Right lobe of liver (tissue), 6 donors: Measurements from ENCODE around the gene CPSF7. TPM values are rescaled to one million over a fixed set of nuclear protein-coding genes. Genes with fewer than 3 reads are reported as not detected.

ENCODE experiments used
- ATAC-seq, 4 donors: fragments of 200-7000 bp; cut with Tn5 transposase; one replicate each; pipeline ENCODE4 v1.9.1; 2020; ENCODE audit warnings: mild to moderate bottlenecking in 4 of 4, moderate library complexity in 4 of 4
- DNase-seq, 3 donors: peaks; one replicate each; pipeline ENCODE4 v3.0.0-alpha.2; 2020
- H3K27ac ChIP-seq, 3 donors: fragments of 200-600 bp; one replicate each; pipeline ENCODE4 v1.8.0; 2022
- H3K27me3 ChIP-seq, 2 donors: fragments of 200-600 bp; one replicate each; pipeline ENCODE4 v1.8.0; 2022
- H3K36me3 ChIP-seq, 4 donors: fragments of 200-600 bp; sonication (generic) in 1 of 4; one replicate each; pipeline versions ENCODE4 v1.5.1 to v1.8.0; 2017 to 2022; ENCODE audit warnings: control low read depth in 1 of 4
- H3K4me1 ChIP-seq, 4 donors: fragments of 200-600 bp; sonication (generic) in 1 of 4; one replicate each; pipeline versions ENCODE4 v1.5.1 to v1.8.0; 2017 to 2022; ENCODE audit warnings: control low read depth in 1 of 4
- H3K4me3 ChIP-seq, 3 donors: fragments of 200-600 bp; one replicate each; pipeline ENCODE4 v1.8.0; 2022
- H3K9me3 ChIP-seq, 4 donors: fragments of 200-600 bp; sonication (generic) in 1 of 4; one replicate each; pipeline versions ENCODE4 v1.5.1 to v1.8.0; 2017 to 2022; ENCODE audit warnings: control low read depth in 1 of 4
- POLR2A ChIP-seq: fragments of 450-650 bp; IDR thresholded peaks from one replicate; pipeline ENCODE4 v1.6.1; 2017; ENCODE audit warnings: antibody characterized with exemption, mild to moderate bottlenecking
- WGBS: methylation state at CpG from one replicate; pipeline ENCODE4 v1.1.6; 2018; ENCODE audit warnings: low coverage, low lambda C conversion rate; ENCODE audit not compliant: insufficient coverage; ENCODE audit errors: missing lambda C conversion rate; 5-methylcytosine and 5-hydroxymethylcytosine counted together
- intact Hi-C, 2 donors: fragments of 100-400 bp; cut with DNase I; formaldehyde crosslinking; loops; one replicate each; pipeline versions ENCODE4 v1.11.2 to v1.14.1; 2022
- total RNA-seq, 6 experiments: library from RNA; depleted of rRNA in 2 of 6; stranded (reverse); fragments of >200 nt in 2 of 6; fragmentation: NEBNext Ultra II Directional in 3 of 6; extraction: Animal tissue kit (Norgen Biotek cat#: 25700) in 3 of 6; gene quantifications; one replicate each; pipeline versions ENCODE4 v1.1.0 to v1.2.4, GENCODE V29; 2016 to 2023
- TF ChIP-seq, protein P1 (sequence below), 4 donors: fragments of 200-600 bp in 3 of 4; fragments of 450-650 bp in 1 of 4; IDR thresholded peaks; one replicate each; pipeline versions ENCODE4 v1.5.1 to v1.8.0; 2016 to 2022; ENCODE audit warnings: antibody characterized with exemption in 4 of 4, mild to moderate bottlenecking in 2 of 4
- donor health status: DM: no; HTN: yes; CAD: no.
- donor health status: DM: no; HTN: no; CAD: no.
- donor health status: DM: no; HTN: no; CAD: no.
- donor health status: DM: no; HTN: yes; CAD: no.
- donor health status: DM: no; HTN: yes; CAD: no.

CPSF7 gene
- total RNA-seq, 6 experiments from 2014 or later = 16.7 to 52.0 (median 31.7) TPM

DNA sequence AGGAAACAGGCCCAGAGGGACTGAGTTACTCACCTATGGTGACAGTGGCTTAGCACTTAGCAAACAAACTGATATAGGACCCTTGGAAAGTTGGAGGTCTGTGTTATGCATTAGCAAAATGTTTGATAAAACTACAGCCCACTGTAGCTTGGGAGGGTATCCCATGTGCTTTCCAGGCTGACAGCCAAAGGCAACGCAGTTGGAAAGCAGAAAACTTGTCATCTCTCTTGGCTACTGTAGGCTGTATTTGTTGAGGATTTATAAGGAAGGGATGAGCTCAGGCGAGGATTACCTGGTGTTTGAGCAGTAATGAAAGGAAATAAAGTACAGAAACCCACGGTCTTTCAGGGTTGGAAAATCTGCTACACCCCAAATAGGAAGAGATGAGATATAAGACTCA, 23.9 kb upstream of the CPSF7 start:
- TF ChIP-seq, protein P1, sequence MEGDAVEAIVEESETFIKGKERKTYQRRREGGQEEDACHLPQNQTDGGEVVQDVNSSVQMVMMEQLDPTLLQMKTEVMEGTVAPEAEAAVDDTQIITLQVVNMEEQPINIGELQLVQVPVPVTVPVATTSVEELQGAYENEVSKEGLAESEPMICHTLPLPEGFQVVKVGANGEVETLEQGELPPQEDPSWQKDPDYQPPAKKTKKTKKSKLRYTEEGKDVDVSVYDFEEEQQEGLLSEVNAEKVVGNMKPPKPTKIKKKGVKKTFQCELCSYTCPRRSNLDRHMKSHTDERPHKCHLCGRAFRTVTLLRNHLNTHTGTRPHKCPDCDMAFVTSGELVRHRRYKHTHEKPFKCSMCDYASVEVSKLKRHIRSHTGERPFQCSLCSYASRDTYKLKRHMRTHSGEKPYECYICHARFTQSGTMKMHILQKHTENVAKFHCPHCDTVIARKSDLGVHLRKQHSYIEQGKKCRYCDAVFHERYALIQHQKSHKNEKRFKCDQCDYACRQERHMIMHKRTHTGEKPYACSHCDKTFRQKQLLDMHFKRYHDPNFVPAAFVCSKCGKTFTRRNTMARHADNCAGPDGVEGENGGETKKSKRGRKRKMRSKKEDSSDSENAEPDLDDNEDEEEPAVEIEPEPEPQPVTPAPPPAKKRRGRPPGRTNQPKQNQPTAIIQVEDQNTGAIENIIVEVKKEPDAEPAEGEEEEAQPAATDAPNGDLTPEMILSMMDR (IDR thresholded peaks at IDR 0.05) = no peak
- no peak for TF ChIP-seq POLR2A
- ATAC-seq (no peak), DNase-seq (no peak)
- intact Hi-C loops = no loop called here
- no peaks in the 10 kb centered on the region for H3K27me3 ChIP-seq
- peaks cover 0 to under 1% (median 0%) of the 10 kb centered on the region in 4 donors for H3K36me3 ChIP-seq
- no peak overlapping the region for H3K4me3 ChIP-seq
- no peak overlapping the region for H3K27ac ChIP-seq
- no peaks in the 10 kb centered on the region for H3K9me3 ChIP-seq
- 89% methylated on average over 3 of the region's 3 CpGs for WGBS
- H3K4me1 ChIP-seq = no peaks in the 10 kb centered on the region

DNA sequence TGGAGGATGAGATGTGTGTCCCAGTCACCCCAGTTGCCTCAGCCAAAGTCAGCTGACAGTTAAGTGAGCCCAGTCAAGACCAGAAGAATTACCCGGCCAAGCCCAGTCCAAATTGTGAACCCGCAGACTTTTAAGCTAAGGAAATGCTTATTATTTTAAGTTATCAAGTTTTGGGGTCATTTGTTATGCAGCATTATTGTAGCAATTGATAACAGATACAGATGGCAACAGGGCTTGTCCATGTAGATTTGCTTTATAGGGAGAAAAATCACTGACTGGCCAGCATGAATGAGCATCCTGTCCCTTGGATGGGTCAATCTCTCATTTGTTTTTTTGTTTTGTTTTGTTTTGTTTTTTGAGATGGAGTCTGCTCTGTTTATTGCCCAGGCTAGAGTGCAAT, 23.1 kb upstream of the CPSF7 start:
- Histone ChIP-seq H3K4me1 (no peaks in the 10 kb centered on the region), H3K4me3 (no peak overlapping the region), H3K27me3 (no peaks in the 10 kb centered on the region), H3K9me3 (no peaks in the 10 kb centered on the region), H3K36me3 (peaks cover 0 to 8% (median 1%) of the 10 kb centered on the region in 4 donors), H3K27ac (no peak overlapping the region)
- intact Hi-C loops = no loop called here
- WGBS = 92% methylated on average over 2 of the region's 2 CpGs
- DNase-seq (no peak), ATAC-seq (no peak)
- TF ChIP-seq, protein P1 (IDR thresholded peaks at IDR 0.05) = no peak
- TF ChIP-seq POLR2A = no peak

DNA sequence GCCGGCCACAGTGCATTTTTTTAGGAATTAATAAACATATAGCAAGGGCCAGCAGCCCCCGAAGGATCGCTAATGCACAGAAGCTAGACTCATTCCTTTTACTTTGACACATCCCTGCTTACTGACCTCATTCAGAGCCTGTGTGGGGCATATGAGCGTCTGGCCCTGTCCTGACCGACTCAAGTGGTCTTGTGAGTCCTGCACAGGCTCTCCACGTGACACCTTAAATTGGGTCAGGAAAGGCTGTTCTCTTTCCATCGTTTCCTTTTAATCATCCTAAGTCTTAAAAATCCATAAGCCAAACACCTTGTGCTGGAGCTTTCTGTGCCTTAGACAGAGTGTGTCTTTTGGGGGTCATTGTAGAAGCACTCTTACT, 18.8 kb upstream of the CPSF7 start:
- H3K36me3 ChIP-seq = peaks cover 0 to 29% (median 15%) of the 10 kb centered on the region in 4 donors
- no peaks in the 10 kb centered on the region for H3K4me1 ChIP-seq
- DNase-seq (no peak), ATAC-seq (no peak)
- H3K4me3 ChIP-seq = no peak overlapping the region
- H3K9me3 ChIP-seq = no peaks in the 10 kb centered on the region
- TF ChIP-seq, protein P1 (IDR thresholded peaks at IDR 0.05) = no peak
- TF ChIP-seq POLR2A = no peak
- H3K27me3 ChIP-seq = no peaks in the 10 kb centered on the region
- 50% methylated on average over 2 of the region's 7 CpGs for WGBS
- intact Hi-C loops = no loop called here
- no peak overlapping the region for H3K27ac ChIP-seq

DNA sequence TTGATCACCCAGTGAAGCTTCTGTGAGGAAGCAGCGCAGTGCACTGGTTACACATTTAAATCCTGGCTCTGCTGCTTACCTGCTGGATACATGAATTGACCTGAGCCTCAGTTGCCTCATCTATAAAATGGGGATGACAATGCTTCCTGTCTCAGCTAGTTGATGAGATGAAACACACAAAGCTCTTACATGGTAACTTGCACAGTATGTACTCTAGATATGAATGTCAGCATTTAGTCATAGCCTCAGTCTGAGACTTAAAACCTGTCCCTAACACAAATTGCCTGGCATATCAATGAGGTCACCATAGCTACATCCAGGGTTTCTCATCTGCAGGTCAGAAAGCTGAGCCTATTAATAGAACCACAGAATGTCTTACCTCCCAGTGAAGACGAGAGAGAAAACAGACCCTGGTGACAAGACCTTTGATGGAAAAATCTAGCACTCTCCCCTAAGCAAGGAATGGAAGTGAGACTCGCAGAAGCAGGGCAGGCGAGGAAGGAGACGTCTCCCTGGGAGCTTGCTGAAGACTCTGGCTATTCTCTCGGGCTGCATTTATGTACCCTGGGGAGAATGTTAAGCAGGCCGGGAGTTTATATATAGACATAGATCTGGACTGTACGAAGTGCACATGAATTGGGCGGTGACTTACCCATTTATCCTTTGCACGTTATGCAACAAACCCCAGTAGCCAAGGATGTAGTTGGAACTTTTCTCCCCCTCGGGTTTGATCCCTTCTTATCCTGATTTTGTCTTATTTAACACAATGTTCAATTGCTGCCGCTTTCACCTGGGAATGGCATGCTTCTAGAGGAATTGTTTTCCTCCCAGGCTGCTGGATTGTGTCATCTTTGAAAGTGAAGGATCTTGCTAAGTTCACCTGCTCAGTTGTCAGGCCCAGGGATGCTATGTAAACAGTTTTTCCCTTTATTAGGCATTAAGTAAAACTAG, 18.1 kb upstream of the CPSF7 start:
- H3K36me3 ChIP-seq = peaks cover 0 to 29% (median 15%) of the 10 kb centered on the region in 4 donors
- H3K4me1 ChIP-seq = no peaks in the 10 kb centered on the region
- DNase-seq (no peak), ATAC-seq (no peak)
- H3K4me3 ChIP-seq = no peak overlapping the region
- intact Hi-C loops = no loop called here
- no peaks in the 10 kb centered on the region for H3K27me3 ChIP-seq
- no peak overlapping the region for H3K27ac ChIP-seq
- TF ChIP-seq, protein P1 (IDR thresholded peaks at IDR 0.05) = no peak
- TF ChIP-seq POLR2A = no peak
- 57% methylated on average over 8 of the region's 12 CpGs for WGBS
- H3K9me3 ChIP-seq = no peaks in the 10 kb centered on the region
